ENCODE data around the gene MARCHF6. TPM values are rescaled to one million over a fixed set of nuclear protein-coding genes. Genes with fewer than 3 reads are reported as not detected.

Gene MARCHF6
- total and polyA plus RNA-seq, 2 of the 8 experiments (the other 6 are each of a cell fraction or from before 2014, with no cell fraction given) = 93.1 to 118 TPM

DNA sequence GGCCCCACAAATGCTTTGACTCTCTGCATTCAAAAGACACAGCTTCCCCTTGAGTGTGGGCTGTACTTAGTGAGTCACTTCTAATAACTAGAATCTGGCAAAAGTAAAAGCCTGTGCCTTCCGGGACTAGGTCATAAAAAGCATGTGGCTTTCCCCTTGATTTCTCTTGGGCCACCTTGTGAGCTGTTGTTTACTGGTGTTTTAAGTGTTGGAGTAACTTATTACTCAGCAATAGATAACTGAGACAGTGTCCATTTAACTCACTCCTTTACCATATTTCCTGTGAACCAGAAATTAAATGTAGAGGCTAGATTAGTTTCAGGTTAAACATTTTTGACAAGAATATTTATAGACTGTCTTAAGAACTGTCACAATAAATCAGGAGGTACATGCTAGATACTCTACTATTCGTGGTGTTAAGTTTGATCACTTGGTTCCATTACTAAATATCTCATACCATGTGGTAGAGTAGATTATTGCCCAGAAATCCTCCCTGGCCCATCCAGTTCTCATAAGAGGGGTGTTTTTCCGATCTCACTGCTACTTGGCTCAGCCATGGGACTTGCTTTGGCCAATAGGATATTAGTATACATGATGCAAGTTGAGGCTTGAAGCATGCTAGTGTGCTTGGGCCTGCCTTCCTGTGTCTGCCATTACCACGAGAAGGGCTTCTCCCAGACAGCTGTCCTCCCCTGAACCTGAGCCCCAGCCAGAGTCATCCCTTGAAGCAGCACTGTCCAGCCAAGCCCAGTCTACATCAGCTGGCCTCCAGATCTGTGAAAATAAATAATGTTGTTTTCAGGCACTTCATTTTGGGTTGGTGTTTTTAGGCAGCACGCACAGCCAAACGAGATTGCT lies 35.4 kb upstream of the MARCHF6 start (continued):
- TF ChIP-seq SRF (IDR thresholded peaks at IDR 0.05; ENCODE audit: low read depth, low read length) (no peak), TAF7 (optimal IDR thresholded peaks at IDR 0.05; ENCODE audit: borderline replicate concordance, low read depth, low read length) (no peak), POLR2AphosphoS5 (IDR thresholded peaks at IDR 0.05; ENCODE audit: low read depth, low read length) (no peak), CBX8 (IDR thresholded peaks at IDR 0.05; ENCODE audit: borderline replicate concordance, low read depth, low read length) (no peak), HDAC6 (IDR thresholded peaks at IDR 0.05; ENCODE audit: low read depth, low read length) (no peak)
- TF ChIP-seq, protein P1, sequence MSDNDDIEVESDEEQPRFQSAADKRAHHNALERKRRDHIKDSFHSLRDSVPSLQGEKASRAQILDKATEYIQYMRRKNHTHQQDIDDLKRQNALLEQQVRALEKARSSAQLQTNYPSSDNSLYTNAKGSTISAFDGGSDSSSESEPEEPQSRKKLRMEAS (IDR thresholded peaks at IDR 0.05) = no peak
- TF ChIP-seq, protein P2, sequence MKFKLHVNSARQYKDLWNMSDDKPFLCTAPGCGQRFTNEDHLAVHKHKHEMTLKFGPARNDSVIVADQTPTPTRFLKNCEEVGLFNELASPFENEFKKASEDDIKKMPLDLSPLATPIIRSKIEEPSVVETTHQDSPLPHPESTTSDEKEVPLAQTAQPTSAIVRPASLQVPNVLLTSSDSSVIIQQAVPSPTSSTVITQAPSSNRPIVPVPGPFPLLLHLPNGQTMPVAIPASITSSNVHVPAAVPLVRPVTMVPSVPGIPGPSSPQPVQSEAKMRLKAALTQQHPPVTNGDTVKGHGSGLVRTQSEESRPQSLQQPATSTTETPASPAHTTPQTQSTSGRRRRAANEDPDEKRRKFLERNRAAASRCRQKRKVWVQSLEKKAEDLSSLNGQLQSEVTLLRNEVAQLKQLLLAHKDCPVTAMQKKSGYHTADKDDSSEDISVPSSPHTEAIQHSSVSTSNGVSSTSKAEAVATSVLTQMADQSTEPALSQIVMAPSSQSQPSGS (IDR thresholded peaks at IDR 0.05; ENCODE audit: low read length) = no peak

Measured in H1 (cell line).